ENCODE measurements around the gene MORN4.

GRCh38 chr10:97578171-97578844, 55.0 kb downstream of the MORN4 start:
- TF ChIP-seq CTCF (IDR thresholded peaks at IDR 0.05): no peak
- no peak for TF ChIP-seq EP300 (IDR thresholded peaks at IDR 0.05)

Data from tibial nerve (tissue), 4 donors.